Measurements from ENCODE around the gene PARN.
"Not testable (repeated sequence)": the region's sequence is repeated elsewhere in the genome, so short reads cannot be mapped to it uniquely, and the experiment has no call there.

Gene PARN, protein sequence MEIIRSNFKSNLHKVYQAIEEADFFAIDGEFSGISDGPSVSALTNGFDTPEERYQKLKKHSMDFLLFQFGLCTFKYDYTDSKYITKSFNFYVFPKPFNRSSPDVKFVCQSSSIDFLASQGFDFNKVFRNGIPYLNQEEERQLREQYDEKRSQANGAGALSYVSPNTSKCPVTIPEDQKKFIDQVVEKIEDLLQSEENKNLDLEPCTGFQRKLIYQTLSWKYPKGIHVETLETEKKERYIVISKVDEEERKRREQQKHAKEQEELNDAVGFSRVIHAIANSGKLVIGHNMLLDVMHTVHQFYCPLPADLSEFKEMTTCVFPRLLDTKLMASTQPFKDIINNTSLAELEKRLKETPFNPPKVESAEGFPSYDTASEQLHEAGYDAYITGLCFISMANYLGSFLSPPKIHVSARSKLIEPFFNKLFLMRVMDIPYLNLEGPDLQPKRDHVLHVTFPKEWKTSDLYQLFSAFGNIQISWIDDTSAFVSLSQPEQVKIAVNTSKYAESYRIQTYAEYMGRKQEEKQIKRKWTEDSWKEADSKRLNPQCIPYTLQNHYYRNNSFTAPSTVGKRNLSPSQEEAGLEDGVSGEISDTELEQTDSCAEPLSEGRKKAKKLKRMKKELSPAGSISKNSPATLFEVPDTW

DNA sequence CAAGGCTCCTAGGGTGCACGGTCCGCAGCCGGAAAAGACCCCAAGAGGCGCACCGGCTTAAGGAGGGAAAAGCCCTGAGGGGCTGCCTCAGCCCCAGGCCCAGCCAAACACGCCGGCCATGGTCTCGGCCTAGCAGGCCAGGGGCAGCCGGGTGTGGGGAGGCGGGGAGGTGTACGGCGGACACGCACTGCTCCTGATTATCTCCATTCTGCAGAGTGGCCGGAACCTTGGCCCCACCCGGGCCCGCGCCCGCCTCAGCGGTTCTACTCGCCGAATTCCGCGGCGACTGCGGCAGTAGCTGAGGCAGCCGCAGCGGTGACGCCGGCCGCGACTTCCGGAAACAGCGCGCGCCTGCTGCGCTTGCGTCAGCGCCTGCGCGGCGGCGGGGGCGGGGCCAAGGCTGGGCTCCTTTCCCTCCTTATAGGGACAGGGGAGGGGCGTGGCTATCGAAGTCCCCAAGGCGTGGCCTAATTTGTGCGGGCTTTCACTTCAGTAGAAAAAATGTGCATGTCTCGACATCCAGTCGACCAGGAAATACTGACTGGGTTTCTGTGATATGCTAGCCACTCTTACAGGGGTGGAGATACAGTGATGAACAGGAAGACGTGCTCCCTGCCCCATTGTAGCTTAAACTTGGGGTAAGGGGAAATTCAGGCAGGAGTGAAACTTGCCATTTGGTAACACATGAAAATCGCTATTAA lies at the start of gene PARN:
TSS of gene PARN (minus strand) at position 342 of the 701 bp plus-strand sequence. CDS start at position 207, 135 bp downstream.
- DNase-seq (ENCODE audit: low read depth): peak; percentile 89

- DNase-seq (ENCODE audit: low read depth): no peak
Measured at GRCh38 chr16:14678748-14679497, 48.9 kb upstream of the PARN start.

GRCh38 chr16:14677627-14678026 lies 47.6 kb upstream of the PARN start:
- DNase-seq (ENCODE audit: low read depth): no peak

- DNase-seq (ENCODE audit: low read depth): no peak
Measured at GRCh38 chr16:14676633-14677032, 46.6 kb upstream of the PARN start.

GRCh38 chr16:14672403-14672971 lies 42.4 kb upstream of the PARN start:
- DNase-seq (ENCODE audit: low read depth): no peak

GRCh38 chr16:14669776-14670175 lies 39.7 kb upstream of the PARN start:
- DNase-seq (ENCODE audit: low read depth): no peak

- DNase-seq (ENCODE audit: low read depth): no peak
Measured at GRCh38 chr16:14668556-14669223, 38.6 kb upstream of the PARN start.

GRCh38 chr16:14667347-14668266 lies 37.5 kb upstream of the PARN start:
- no peak for DNase-seq (ENCODE audit: low read depth)

- DNase-seq (ENCODE audit: low read depth): no peak
Measured at GRCh38 chr16:14658063-14658462, 28.0 kb upstream of the PARN start.

- no peak for DNase-seq (ENCODE audit: low read depth)
Measured at GRCh38 chr16:14652726-14653125, 22.7 kb upstream of the PARN start.

DNA sequence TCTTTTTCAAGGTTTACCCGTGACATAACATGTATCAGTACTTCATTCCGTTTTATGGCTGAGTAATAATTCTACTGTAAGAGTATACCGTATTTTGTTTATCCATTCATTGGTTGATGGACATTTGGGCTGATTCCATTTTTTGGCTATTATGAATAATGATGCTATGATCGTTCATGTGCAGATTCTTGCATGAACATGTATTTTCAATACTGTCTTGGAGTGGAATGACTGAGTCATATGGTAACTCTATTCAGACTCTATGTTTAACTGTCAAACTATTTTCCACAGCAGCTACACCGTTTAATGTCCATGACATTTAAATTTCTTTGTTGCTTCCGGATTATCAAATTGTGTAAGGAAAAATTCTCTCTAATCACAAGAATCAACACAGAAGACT lies 20.6 kb upstream of the PARN start:
- no peak for DNase-seq (ENCODE audit: low read depth)

- no peak for DNase-seq (ENCODE audit: low read depth)
Measured at GRCh38 chr16:14649816-14650215, 19.8 kb upstream of the PARN start.

DNA sequence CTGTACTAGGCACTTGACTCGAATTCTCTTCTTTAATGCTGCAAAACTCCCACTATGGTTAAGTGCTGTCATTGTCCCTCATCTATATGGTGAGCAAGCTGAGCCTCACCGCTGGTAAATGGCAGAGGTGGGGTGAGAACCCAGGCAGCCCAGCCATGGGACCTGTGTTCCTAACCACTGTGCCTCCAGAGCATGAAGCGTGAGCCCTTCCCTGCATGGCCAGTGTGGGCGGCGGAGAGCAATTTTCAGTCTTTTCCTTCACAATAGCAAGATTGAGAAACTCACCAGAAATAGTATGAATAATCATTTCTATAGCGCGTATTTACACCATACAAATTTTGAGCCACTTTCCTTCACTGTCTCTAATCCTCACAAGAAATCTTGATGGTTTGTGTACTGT lies 11.9 kb upstream of the PARN start:
- no peak for DNase-seq (ENCODE audit: low read depth)

GRCh38 chr16:14641206-14641605 lies 11.1 kb upstream of the PARN start:
- DNase-seq (ENCODE audit: low read depth): no peak

DNA sequence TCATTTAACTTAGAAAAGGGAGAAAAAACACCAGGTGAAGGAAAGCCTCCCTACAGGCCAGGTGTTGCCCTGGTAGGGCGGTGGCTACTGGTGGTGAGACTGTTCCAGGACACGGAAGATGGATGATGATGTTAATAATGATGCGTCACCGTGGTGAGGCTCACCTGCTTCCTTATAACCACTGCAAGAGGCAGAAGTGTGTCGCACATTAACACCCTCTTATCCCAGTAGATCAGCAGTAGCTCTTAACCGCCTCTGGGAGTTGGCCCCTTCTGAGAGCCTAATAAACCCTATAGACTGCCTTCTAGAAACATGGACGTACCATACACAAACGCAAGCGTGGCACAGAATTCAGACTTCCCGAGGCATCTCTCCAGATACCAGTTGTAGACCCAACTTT lies 10.5 kb upstream of the PARN start:
- DNase-seq (ENCODE audit: low read depth): no peak

DNA sequence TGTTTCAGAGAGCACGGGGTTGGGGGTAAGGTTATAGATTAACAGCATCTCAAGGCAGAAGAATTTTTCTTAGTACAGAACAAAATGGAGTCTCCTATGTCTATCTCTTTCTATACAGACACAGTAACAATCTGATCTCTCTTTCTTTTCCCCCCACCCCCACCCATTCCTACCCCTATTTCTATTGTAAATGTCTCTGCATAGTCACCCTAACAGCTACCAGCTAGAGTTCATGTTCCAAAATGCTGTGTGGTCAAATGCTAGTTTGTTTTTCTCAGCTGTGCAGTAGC lies 6.8 kb upstream of the PARN start:
- DNase-seq (ENCODE audit: low read depth): not testable (repeated sequence)

- DNase-seq (ENCODE audit: low read depth): not testable (repeated sequence)
Measured at GRCh38 chr16:14636179-14636950, 6.3 kb upstream of the PARN start.

GRCh38 chr16:14635395-14636165 lies 5.5 kb upstream of the PARN start:
- DNase-seq (ENCODE audit: low read depth): no peak

DNA sequence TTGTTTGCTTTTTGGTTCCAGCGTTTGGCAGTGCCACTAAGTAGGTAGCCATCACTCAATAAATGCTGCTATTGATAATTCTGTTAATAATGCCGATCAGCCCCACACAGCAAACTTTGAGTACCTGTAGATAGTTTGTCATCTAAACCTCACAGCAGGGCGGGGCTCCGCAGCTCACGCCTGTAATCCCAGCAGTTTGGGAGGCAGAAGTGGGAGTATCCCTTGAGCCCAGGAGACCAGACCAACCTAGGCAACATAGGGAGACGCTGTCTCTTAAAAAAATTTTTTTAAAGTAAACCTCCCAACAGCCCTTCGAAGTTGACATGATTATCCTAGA lies 4.3 kb upstream of the PARN start:
- DNase-seq (ENCODE audit: low read depth): no peak

All from stromal cell of bone marrow (primary cell).